GM12872 (cell line): ENCODE data around the gene PLS1.

Source experiments
- CTCF ChIP-seq: IDR thresholded peaks from 3 replicates; pipeline ENCODE4 v1.5.1; 2011; ENCODE audit warnings: low read depth, mild to moderate bottlenecking, low read length, moderate library complexity; ENCODE audit not compliant: insufficient read depth

The PLS1 gene

GRCh38 chr3:142574665-142575064 lies 21.5 kb upstream of the PLS1 start:
- TF ChIP-seq CTCF = no peak

- no peak for TF ChIP-seq CTCF
These were observed 19.4 kb upstream of the PLS1 start for GRCh38 chr3:142576792-142577191.

- TF ChIP-seq CTCF = no peak
These were observed 18.4 kb upstream of the PLS1 start for GRCh38 chr3:142577696-142578328.

- TF ChIP-seq CTCF = no peak
These were observed 17.6 kb upstream of the PLS1 start, which contains the start of gene ATR for GRCh38 chr3:142578329-142579223. Gene ATR, minus strand, starts transcription at chr3:142578733. Its CDS starts 29 bp downstream, at chr3:142578704.

- TF ChIP-seq CTCF = no peak
These were observed 16.2 kb upstream of the PLS1 start for GRCh38 chr3:142580061-142580423.

GRCh38 chr3:142586803-142587406 lies 9.3 kb upstream of the PLS1 start:
- TF ChIP-seq CTCF = peak; percentile 60

GRCh38 chr3:142588703-142589102 lies 7.5 kb upstream of the PLS1 start:
- TF ChIP-seq CTCF = no peak
